ENCODE results near the gene MRPS21.
"Not testable (repeated sequence)": the region's sequence is repeated elsewhere in the genome, so short reads cannot be mapped to it uniquely, and the experiment has no call there.

The MRPS21 gene

DNA sequence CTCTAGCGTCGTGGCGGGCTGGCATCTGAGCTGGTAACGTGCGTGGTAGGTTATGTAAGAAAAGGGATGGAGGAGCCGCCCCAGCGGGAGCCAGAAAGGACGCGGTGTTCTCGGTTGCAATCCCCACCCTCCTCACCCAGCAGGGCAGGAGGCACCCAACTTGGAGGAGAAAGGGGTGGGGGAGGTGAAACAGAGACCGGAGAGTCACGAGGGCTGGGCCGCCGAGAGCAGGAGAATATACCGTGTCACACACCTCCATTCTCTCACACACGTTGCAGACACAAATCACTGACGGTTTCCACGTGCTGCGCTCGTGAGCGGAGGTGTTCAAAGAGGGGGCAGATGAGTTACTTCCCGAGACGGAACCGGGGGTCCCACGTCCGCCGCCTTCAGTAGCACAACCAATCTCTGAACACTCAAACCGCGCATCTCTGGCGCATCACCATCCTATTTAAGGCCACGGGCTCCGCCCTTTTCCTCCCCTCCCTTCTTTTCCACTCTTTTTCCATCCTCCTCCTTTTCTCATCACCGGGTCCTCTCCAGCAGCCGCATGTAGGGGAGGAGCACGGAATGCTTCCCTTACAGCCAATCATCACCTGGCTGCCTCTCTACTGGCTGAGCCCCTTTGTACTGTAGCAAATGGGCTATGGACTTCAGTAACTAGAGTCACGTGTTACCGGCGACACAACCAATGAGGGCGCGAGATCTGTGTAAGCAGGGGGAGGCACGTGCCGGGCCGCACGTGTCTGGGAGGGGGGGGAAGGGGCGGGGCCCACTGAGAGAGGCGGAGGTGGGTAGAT is 11.7 kb upstream of the MRPS21 start, which contains the start of gene CIART:
TSS of gene CIART (plus strand) at position 797 of the 800 bp plus-strand sequence. CDS start 714 bp downstream, outside the sequence.
- peak; percentile 64 for DNase-seq (ENCODE audit: low read depth)

DNA sequence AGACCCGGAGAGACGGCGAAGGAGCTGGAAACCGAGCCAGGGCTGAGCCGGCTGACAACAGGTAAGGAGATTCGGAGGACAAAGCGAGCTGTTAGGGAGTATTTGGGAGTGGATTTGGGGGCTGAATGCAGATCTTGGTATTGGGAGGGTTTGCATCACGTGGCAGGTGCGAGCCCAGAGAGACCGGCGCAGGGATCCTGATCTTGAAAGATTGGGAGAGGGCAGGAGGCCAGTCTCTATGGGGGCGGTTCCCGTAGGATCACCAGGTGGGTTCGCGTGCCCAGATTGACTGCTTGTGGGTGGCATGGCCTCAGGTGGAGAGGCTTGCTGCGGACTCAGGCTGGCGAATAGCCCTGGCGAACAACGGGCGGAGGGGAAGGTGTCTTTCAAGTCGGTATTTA is 11.1 kb upstream of the MRPS21 start:
- DNase-seq (ENCODE audit: low read depth), result no peak

DNA sequence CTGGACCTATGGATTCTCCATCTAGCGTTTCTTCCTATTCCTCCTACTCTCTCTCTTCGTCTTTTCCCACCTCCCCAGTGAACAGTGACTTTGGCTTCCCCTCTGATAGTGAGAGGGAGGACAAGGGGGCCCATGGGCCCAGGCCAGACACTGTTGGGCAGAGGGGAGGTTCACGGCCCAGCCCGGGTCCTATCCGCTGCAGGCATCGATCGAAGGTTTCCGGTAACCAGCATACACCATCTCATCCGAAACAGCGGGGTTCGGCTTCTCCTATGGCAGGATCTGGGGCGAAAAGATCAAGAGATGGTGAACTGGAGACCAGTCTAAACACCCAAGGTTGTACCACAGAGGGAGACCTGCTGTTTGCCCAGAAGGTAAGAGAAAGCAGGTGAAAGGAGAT is 10.4 kb upstream of the MRPS21 start:
- no peak for DNase-seq (ENCODE audit: low read depth)

DNA sequence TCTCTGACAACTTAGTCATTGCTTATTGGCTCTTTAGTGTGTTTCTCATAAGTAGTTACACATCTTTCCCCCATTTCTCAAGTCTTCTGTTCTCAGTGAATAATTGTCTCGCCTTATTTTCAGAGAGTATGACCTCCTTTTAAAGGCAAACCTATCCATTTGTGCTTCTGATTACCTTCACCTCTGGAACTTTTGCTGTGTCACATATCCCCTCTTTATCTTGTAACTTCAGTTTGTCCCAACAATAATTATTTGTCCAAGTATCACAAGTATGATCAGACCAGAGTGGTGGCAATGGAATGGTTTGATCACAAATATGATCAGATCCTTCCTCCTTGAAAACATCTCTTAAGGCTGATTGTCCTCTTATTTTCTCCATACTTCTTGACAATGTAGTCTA is 5.3 kb upstream of the MRPS21 start:
- DNase-seq (ENCODE audit: low read depth), result no peak

DNA sequence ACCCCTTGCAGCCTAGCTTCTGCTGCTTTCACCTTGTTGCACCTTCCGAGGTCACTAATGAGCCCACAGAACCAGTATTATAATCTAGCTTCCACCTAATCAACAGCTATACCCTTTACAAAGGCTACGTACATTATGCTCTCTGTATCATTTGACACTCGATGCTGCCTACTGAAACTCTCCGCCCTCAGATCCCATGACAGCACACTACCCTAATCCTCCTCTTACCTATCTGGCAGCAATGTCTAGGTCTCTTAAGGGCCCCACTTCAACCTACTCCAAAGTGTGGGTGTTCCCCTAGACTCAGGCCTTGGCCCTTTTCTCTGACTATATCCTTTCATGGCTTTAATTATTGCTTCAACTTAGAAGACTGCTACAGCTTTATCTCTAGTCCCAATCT is 4.8 kb upstream of the MRPS21 start:
- no peak for DNase-seq (ENCODE audit: low read depth)

DNA sequence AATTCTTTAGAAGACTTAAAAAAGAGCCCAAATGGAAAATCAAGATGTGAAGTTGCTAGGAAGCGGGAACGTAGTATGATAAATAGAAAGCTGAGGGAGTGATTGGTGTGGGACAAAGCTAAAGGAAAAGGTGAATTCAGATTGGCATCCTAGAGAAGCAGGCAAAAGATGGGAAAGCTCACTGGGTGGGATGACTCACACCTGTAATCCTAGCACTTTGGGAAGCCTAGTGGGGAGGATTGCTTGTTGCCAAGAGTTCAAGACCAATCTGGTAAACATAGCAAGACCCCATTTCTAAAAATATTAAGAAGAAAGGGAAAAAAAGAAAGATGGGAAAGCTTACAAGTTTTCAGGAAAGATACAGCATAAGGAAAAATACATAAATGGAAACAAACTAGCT is 1.8 kb downstream of the MRPS21 start:
- DNase-seq (ENCODE audit: low read depth), result no peak

DNA sequence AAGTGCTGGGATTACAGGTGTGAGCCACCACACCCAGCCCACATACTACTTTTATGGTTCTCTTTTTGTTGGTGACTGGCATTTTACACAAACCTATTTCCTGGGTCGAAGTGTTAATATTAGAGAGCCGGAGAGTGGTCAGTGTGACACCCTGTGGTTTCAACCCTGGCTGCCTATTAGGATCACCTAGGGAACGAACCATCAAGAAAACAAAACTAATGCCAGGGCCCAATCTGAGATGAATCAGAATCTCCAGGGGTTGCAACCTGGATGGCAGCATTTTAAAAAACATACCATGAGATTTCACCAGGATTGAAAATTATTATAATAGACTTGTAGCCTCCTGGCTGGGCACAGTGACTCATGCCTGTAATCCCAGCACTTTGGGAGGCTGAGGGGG is 6.1 kb downstream of the MRPS21 start:
- DNase-seq (ENCODE audit: low read depth), result no peak

GRCh38 chr1:150302338-150302737 is 8.7 kb downstream of the MRPS21 start:
- no peak for DNase-seq (ENCODE audit: low read depth)

DNA sequence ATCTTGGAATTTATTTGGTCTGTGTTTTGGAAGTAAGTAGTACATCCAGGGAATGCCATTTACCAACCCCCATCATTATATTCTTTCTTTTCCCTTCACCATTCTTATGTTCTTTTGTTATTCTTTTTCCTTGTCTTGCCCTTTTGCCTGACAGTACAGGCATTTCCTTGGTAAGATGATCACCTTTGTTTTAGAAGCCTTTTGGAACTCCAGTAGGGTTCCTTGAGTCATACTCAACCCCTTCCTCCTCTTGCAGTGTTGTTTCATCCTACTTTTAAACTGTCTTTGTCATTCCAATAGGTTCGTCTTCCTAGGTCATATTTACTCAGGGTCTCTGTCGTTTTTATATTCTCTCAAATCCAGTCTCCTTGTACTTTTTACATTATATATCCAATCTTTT is 9.2 kb downstream of the MRPS21 start:
- no peak for DNase-seq (ENCODE audit: low read depth)

GRCh38 chr1:150308585-150308984 is 14.9 kb downstream of the MRPS21 start:
- not testable (repeated sequence) for DNase-seq (ENCODE audit: low read depth)

GRCh38 chr1:150309758-150310508 is 16.3 kb downstream of the MRPS21 start:
- no peak for DNase-seq (ENCODE audit: low read depth)

DNA sequence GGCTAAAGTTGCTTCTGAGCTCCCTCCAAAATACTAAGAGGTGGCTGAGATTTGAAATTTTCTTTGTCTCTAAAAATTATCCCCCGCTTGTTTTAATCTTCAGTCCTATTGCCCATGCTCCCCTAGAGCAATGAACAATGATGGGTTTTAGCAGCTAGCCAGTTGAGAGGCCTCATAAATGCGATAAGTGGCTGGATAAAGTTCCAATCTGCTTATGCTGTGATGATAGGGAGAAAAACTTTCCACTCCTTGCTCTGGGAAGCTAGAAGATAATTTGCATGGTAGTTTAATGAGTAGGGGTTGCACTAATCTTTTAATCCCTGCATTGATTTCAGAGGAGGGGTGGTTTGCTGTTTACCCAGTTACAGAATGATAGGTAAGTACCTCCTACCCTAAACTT is 18.1 kb downstream of the MRPS21 start:
- no peak for DNase-seq (ENCODE audit: low read depth)

DNA sequence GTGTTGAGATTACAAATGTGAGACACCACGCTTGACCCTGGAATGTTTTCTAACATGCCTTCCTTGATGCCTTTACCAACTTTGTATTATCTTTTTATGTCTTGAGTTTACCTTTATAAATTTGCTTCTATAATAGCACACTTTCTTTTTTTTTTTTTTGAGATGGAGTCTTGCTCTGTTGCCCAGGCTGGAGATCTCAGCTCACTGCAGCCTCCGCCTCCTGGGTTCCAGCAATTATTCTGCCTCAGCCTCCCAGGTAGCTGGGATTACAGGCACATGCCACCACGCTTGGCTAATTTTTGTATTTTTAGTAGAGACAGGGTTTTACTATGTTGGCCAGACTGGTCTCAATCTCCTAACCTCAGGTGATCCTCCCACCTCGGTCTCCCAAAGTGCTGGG is 21.0 kb downstream of the MRPS21 start:
- not testable (repeated sequence) for DNase-seq (ENCODE audit: low read depth)

DNA sequence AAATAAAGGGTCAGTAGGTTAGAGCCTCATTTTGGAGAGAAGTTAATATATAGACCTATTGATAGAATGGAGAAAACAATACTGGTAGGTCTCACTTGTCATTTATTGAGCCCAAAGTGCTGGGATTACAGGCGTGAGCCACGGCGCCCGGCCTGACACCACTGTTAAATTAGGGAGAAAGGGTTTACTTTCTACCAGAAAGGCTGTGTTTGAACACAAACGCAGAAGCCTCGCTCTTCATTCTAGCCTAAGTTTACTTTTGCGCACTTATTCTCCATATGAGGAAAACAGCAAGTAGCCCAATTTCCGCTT is 27.0 kb downstream of the MRPS21 start:
- no peak for DNase-seq (ENCODE audit: low read depth)

- DNase-seq (ENCODE audit: low read depth), result no peak
Measured at GRCh38 chr1:150321826-150322166, 28.1 kb downstream of the MRPS21 start.

DNA sequence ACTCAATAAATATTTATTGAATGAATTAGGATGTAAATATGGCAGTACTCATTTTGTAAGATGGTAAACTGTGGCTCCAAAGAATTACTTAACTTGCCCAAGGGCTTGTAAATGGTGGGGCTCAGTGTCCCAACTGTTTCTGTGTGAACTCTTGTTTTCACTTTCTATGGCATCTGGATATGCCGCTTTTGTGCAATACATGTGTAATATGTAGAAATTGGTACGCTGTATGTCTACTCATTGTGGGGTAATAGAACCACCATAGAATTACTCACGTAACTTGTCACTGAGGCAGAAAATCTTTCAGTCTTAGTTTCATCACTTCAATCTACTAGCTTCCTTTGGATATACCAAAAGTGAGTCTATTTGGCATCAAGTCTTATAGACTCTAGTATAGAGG is 28.6 kb downstream of the MRPS21 start:
- no peak for DNase-seq (ENCODE audit: low read depth)

- no peak for DNase-seq (ENCODE audit: low read depth)
Measured at GRCh38 chr1:150332651-150333290, 39.1 kb downstream of the MRPS21 start.

- DNase-seq (ENCODE audit: low read depth), result no peak
Measured at GRCh38 chr1:150346316-150346715, 52.7 kb downstream of the MRPS21 start.

DNA sequence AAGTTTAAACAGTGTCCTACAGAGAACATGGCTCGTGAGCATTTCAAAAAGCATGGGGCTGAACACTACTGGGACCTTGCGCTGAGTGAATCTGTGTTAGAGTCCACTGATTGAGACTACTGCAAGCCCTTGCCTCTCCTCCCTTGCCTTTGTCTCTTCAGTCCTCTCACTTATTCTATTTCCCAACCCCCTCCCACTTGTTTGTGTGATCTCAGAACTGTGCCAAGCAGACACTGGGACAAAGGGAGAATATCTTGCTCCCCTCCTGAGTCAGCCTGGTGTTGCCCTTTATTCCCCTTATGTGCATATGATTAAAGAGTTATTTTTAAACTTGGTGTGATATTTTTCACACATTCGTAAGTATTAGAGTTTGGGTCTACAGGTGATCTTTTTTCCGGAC is 59.2 kb downstream of the MRPS21 start:
- DNase-seq (ENCODE audit: low read depth), result no peak
